Measurements from ENCODE around the gene HS1BP3. TPM values are rescaled to one million over a fixed set of nuclear protein-coding genes. Genes with fewer than 3 reads are reported as not detected.

The HS1BP3 gene
- total and polyA plus RNA-seq, 9 of the 15 experiments (the other 6 are each of a cell fraction or from before 2014, with no cell fraction given) = 0.41 to 8.3 (median 5.9) TPM

GRCh38 chr2:20650877-20651730 is at the start of gene HS1BP3 (continued):
- no peak for TF ChIP-seq ETV6 (IDR thresholded peaks at IDR 0.05; ENCODE audit: borderline replicate concordance in 1 of 2, low read depth in 2 of 2, low read length in 1 of 2)
- TF ChIP-seq ETV6 (CRISPR knock-in tag; IDR thresholded peaks at IDR 0.05; ENCODE audit: borderline replicate concordance) = no peak
- no peak for TF ChIP-seq THRA (IDR thresholded peaks at IDR 0.05)
- no peak for TF ChIP-seq EGR1 (conservative IDR thresholded peaks at IDR 0.05)
- TF ChIP-seq IRF9 (tag; IDR thresholded peaks at IDR 0.05) = no peak
- no peak for TF ChIP-seq GTF2E2 (tag; IDR thresholded peaks at IDR 0.05)
- no peak for TF ChIP-seq CUX1 (CRISPR knock-in tag; IDR thresholded peaks at IDR 0.05)
